Measurements from ENCODE around the gene NTMT2. TPM values are rescaled to one million over a fixed set of nuclear protein-coding genes. Genes with fewer than 3 reads are reported as not detected.
"Not testable (repeated sequence)": the region's sequence is repeated elsewhere in the genome, so short reads cannot be mapped to it uniquely, and the experiment has no call there.

The NTMT2 gene
- polyA plus RNA-seq, 1 donor (not counting 4 experiments of a cell fraction or from before 2014, with no cell fraction given), result not detected

DNA sequence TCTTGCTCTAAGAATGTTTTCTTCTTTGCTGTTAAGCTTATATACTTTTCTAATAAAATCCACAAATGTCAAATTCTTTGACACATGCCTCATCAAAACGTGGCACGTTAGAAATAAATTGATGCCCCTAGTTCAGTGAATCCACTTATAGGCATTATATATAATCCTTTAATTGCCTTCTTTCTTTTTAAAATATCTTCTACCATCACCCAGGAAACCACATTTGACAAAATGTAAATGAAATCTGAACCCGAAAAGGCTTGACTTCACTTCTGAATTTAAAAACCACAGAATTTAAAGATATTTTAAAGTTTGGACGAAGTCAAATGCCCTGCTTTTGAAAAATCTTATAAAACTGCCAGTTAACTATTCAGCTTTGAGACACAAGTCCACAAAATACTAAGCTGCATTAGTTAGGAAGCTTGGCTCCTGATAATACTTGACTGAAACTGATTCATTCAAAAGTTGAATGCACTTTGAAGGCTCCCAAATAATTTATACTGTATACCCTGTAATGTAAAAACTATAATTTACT, 48.9 kb upstream of the NTMT2 start:
- dilution Hi-C loops (cut with MboI; ENCODE audit: extremely low pct_ligation_motif_present, low sequenced_read_pairs), result no loop called here
- Histone ChIP-seq H3K9ac (ENCODE audit: control insufficient read depth, extremely low read depth, insufficient read depth, low read length) (no peak overlapping the region), H3K4me1 (ENCODE audit: control insufficient read depth, extremely low read depth, insufficient read depth, low read length) (no peaks in the 10 kb centered on the region), H3K4me3 (ENCODE audit: control insufficient read depth in 2 of 3, extremely low read depth in 1 of 3, insufficient read depth in 2 of 3, low read depth in 1 of 3, low read length in 3 of 3) (no peak overlapping the region), H4K20me1 (ENCODE audit: control insufficient read depth, extremely low read depth, insufficient read depth, low read length) (no peaks in the 10 kb centered on the region), H3K27ac (ENCODE audit: control insufficient read depth, insufficient read depth, low read length) (no peak overlapping the region), H3K27me3 (ENCODE audit: control insufficient read depth, extremely low read depth, insufficient read depth, low read length) (no peaks in the 10 kb centered on the region), H3K4me2 (ENCODE audit: control insufficient read depth, extremely low read depth, insufficient read depth, low read depth, low read length) (no peak overlapping the region), H3K9me1 (ENCODE audit: control insufficient read depth, extremely low read depth, insufficient read depth, low read length) (no peaks in the 10 kb centered on the region), H2AFZ (ENCODE audit: control insufficient read depth, low read length) (no peak overlapping the region), H3K79me2 (ENCODE audit: control insufficient read depth, insufficient read depth, low read length) (no peaks in the 10 kb centered on the region), H3K36me3 (ENCODE audit: control insufficient read depth in 2 of 2, extremely low read depth in 1 of 2, insufficient read depth in 2 of 2, low read length in 2 of 2) (no peaks in the 10 kb centered on the region), H3K9me3 (ENCODE audit: control insufficient read depth, low read depth, low read length) (no peaks in the 10 kb centered on the region)
- no peak for DNase-seq (ENCODE audit: low read depth, low spot score)
- no peak for FAIRE-seq
- TF ChIP-seq, protein P1, sequence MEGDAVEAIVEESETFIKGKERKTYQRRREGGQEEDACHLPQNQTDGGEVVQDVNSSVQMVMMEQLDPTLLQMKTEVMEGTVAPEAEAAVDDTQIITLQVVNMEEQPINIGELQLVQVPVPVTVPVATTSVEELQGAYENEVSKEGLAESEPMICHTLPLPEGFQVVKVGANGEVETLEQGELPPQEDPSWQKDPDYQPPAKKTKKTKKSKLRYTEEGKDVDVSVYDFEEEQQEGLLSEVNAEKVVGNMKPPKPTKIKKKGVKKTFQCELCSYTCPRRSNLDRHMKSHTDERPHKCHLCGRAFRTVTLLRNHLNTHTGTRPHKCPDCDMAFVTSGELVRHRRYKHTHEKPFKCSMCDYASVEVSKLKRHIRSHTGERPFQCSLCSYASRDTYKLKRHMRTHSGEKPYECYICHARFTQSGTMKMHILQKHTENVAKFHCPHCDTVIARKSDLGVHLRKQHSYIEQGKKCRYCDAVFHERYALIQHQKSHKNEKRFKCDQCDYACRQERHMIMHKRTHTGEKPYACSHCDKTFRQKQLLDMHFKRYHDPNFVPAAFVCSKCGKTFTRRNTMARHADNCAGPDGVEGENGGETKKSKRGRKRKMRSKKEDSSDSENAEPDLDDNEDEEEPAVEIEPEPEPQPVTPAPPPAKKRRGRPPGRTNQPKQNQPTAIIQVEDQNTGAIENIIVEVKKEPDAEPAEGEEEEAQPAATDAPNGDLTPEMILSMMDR (optimal IDR thresholded peaks at IDR 0.05 in 1 of 3, IDR thresholded peaks at IDR 0.05 in 1 of 3, conservative IDR thresholded peaks at IDR 0.05 in 1 of 3; ENCODE audit: extremely low read depth in 1 of 3, insufficient read depth in 2 of 3, low read length in 3 of 3), result no peak
- TF ChIP-seq EZH2 (IDR thresholded peaks at IDR 0.05; ENCODE audit: low read length), result no peak

DNA sequence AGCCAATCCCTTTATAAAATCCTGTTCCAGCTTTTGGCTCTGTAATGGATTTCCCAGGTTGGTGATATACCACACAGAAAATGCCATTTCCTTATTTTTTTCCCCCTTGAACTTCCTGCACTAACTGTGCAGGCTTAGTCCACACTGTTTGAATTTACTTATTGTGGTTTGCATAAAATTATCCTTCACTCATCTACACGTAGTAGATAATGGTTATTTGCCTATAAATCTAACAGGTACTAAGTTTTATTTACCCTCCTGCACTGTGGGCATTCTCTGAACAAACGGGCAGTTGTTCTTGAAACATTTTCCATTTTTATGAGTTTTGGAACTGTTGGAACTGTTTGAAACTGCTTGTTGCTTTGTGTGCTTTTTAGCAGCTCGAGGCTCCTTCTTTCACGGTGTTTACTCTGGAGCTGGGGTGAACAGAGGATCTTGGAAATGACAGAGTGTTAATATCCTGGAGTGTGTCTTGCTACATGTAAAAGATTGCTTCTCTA, 48.3 kb upstream of the NTMT2 start:
- H3K9ac ChIP-seq (ENCODE audit: control insufficient read depth, extremely low read depth, insufficient read depth, low read length), result no peak overlapping the region
- H3K27ac ChIP-seq (ENCODE audit: control insufficient read depth, insufficient read depth, low read length), result no peak overlapping the region
- H4K20me1 ChIP-seq (ENCODE audit: control insufficient read depth, extremely low read depth, insufficient read depth, low read length), result no peaks in the 10 kb centered on the region
- no peak for TF ChIP-seq EZH2 (IDR thresholded peaks at IDR 0.05; ENCODE audit: low read length)
- TF ChIP-seq, protein P1 (optimal IDR thresholded peaks at IDR 0.05 in 1 of 3, IDR thresholded peaks at IDR 0.05 in 1 of 3, conservative IDR thresholded peaks at IDR 0.05 in 1 of 3; ENCODE audit: extremely low read depth in 1 of 3, insufficient read depth in 2 of 3, low read length in 3 of 3), result no peak
- H3K4me3 ChIP-seq (ENCODE audit: control insufficient read depth in 2 of 3, extremely low read depth in 1 of 3, insufficient read depth in 2 of 3, low read depth in 1 of 3, low read length in 3 of 3), result no peak overlapping the region
- no peaks in the 10 kb centered on the region for H3K9me3 ChIP-seq (ENCODE audit: control insufficient read depth, low read depth, low read length)
- FAIRE-seq (no peak), DNase-seq (ENCODE audit: low read depth, low spot score) (no peak)
- dilution Hi-C loops (cut with MboI; ENCODE audit: extremely low pct_ligation_motif_present, low sequenced_read_pairs), result no loop called here
- no peaks in the 10 kb centered on the region for H3K79me2 ChIP-seq (ENCODE audit: control insufficient read depth, insufficient read depth, low read length)
- no peaks in the 10 kb centered on the region for H3K27me3 ChIP-seq (ENCODE audit: control insufficient read depth, extremely low read depth, insufficient read depth, low read length)
- H3K36me3 ChIP-seq (ENCODE audit: control insufficient read depth in 2 of 2, extremely low read depth in 1 of 2, insufficient read depth in 2 of 2, low read length in 2 of 2), result no peaks in the 10 kb centered on the region
- H3K4me2 ChIP-seq (ENCODE audit: control insufficient read depth, extremely low read depth, insufficient read depth, low read depth, low read length), result no peak overlapping the region
- no peak overlapping the region for H2AFZ ChIP-seq (ENCODE audit: control insufficient read depth, low read length)
- no peaks in the 10 kb centered on the region for H3K9me1 ChIP-seq (ENCODE audit: control insufficient read depth, extremely low read depth, insufficient read depth, low read length)
- no peaks in the 10 kb centered on the region for H3K4me1 ChIP-seq (ENCODE audit: control insufficient read depth, extremely low read depth, insufficient read depth, low read length)

DNA sequence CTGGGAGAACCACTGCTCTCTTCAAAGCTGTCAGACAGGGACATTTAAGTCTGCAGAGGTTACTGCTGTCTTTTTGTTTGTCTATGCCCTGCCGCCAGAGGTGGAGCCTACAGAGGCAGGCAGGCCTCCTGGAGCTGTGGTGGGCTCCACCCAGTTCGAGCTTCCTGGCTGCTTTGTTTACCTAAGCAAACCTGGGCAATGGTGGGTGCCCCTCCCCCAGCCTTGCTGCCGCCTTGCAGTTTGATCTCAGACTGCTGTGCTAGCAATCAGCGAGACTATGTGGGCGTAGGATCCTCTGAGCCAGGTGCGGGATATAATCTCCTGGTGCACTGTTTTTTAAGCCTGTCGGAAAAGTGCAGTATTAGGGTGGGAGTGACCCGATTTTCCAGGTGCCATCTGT, 32.6 kb upstream of the NTMT2 start:
- H3K9ac ChIP-seq (ENCODE audit: control insufficient read depth, extremely low read depth, insufficient read depth, low read length); H3K79me2 ChIP-seq (ENCODE audit: control insufficient read depth, insufficient read depth, low read length); dilution Hi-C loops (cut with MboI; ENCODE audit: extremely low pct_ligation_motif_present, low sequenced_read_pairs); H3K27me3 ChIP-seq (ENCODE audit: control insufficient read depth, extremely low read depth, insufficient read depth, low read length); H3K36me3 ChIP-seq (ENCODE audit: control insufficient read depth in 2 of 2, extremely low read depth in 1 of 2, insufficient read depth in 2 of 2, low read length in 2 of 2); H3K27ac ChIP-seq (ENCODE audit: control insufficient read depth, insufficient read depth, low read length); H2AFZ ChIP-seq (ENCODE audit: control insufficient read depth, low read length); H4K20me1 ChIP-seq (ENCODE audit: control insufficient read depth, extremely low read depth, insufficient read depth, low read length); H3K9me3 ChIP-seq (ENCODE audit: control insufficient read depth, low read depth, low read length); H3K4me3 ChIP-seq (ENCODE audit: control insufficient read depth in 2 of 3, extremely low read depth in 1 of 3, insufficient read depth in 2 of 3, low read depth in 1 of 3, low read length in 3 of 3); H3K4me2 ChIP-seq (ENCODE audit: control insufficient read depth, extremely low read depth, insufficient read depth, low read depth, low read length); H3K9me1 ChIP-seq (ENCODE audit: control insufficient read depth, extremely low read depth, insufficient read depth, low read length); H3K4me1 ChIP-seq (ENCODE audit: control insufficient read depth, extremely low read depth, insufficient read depth, low read length); FAIRE-seq; DNase-seq (ENCODE audit: low read depth, low spot score): not testable (repeated sequence)
